ENCODE results near the gene GEMIN7. TPM values are rescaled to one million over a fixed set of nuclear protein-coding genes. Genes with fewer than 3 reads are reported as not detected.

GEMIN7 gene
- total RNA-seq, 1 experiment from 2014 or later = 34.0 TPM

DNA sequence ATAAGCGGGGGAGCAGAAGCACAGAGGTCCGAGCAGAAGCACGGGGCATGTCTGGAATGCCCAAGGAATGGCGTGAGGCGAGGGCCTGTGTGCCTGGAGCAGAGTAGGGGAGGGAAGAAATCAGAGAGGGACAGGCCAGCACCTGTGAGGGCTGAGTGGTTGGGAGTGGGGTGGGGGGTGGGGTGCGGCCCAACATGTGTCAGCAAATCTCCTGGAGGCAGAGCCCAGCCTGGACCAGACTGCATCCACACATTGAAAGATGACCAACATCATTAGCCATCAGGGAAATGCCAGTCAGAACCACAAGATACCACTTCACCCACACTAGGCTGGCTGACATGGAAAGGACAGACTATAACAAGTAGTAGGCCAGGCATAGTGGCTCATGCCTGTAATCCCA, 29.0 kb upstream of the GEMIN7 start:
- Histone ChIP-seq H3K4me3 (ENCODE audit: low read depth, low read length, poor library complexity, severe bottlenecking) (no peak overlapping the region), H3K27me3 (replicated peaks; ENCODE audit: insufficient read depth, low read depth, low read length, poor library complexity) (no peaks in the 10 kb centered on the region), H3K36me3 (ENCODE audit: insufficient read depth, low read length, poor library complexity, severe bottlenecking) (peaks cover 30% of the 10 kb centered on the region), H3K4me1 (ENCODE audit: insufficient read depth, low read length, poor library complexity, severe bottlenecking) (no peaks in the 10 kb centered on the region), H3K9me3 (ENCODE audit: low read depth, low read length, poor library complexity, severe bottlenecking) (no peaks in the 10 kb centered on the region), H3K27ac (ENCODE audit: low read depth, low read length, poor library complexity, severe bottlenecking) (no peak overlapping the region)
- DNase-seq (ENCODE audit: low spot score) = no peak
- CTCF ChIA-PET = no interaction called here
- POLR2A ChIA-PET (ENCODE audit: low non-redundant PET) = no interaction called here
- intact Hi-C loops (cut with micrococcal nuclease; ENCODE audit: unreplicated experiment) = no loop called here
- BruUV-seq (replicated peaks) = no TSS peak
- TF ChIP-seq, protein P1, sequence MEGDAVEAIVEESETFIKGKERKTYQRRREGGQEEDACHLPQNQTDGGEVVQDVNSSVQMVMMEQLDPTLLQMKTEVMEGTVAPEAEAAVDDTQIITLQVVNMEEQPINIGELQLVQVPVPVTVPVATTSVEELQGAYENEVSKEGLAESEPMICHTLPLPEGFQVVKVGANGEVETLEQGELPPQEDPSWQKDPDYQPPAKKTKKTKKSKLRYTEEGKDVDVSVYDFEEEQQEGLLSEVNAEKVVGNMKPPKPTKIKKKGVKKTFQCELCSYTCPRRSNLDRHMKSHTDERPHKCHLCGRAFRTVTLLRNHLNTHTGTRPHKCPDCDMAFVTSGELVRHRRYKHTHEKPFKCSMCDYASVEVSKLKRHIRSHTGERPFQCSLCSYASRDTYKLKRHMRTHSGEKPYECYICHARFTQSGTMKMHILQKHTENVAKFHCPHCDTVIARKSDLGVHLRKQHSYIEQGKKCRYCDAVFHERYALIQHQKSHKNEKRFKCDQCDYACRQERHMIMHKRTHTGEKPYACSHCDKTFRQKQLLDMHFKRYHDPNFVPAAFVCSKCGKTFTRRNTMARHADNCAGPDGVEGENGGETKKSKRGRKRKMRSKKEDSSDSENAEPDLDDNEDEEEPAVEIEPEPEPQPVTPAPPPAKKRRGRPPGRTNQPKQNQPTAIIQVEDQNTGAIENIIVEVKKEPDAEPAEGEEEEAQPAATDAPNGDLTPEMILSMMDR (conservative IDR thresholded peaks at IDR 0.05; ENCODE audit: low read depth, low read length) = no peak
- no peak for TF ChIP-seq EZH2 (IDR thresholded peaks at IDR 0.05; ENCODE audit: borderline replicate concordance, low read depth, low read length, poor library complexity, severe bottlenecking)

DNA sequence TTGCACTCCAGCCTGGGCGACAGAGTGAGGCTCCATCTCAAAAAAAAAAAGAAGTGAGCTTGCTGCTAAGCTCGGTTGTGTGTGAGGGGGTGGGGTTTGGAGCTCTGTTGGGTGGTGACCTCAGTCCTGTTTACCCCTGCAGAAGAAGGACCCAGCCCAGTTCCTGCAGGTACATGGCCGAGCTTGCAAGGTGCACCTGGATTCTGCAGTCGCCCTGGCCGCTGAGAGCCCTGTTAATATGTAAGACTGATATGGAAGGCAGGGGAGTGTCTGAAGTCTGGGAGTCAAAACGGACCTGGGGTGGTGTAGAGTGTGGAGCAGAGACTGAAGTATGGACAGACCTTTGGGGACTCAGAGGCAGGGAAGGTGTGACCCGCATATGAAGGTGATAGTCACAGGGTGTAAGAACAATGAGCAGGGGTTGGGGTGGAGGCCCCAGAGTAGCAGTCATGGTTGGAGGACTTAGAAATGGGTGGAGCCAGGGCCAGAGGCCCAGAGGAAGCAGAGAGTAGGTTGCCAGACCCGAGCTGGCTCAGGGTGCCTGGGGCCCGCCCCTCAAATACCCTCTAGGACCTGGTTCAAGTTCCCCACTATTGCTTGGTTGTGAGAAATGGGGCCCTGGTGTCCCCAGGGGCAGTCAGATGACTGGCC, 27.0 kb upstream of the GEMIN7 start:
- Histone ChIP-seq H3K27ac (ENCODE audit: low read depth, low read length, poor library complexity, severe bottlenecking) (no peak overlapping the region), H3K4me1 (ENCODE audit: insufficient read depth, low read length, poor library complexity, severe bottlenecking) (no peaks in the 10 kb centered on the region), H3K9me3 (ENCODE audit: low read depth, low read length, poor library complexity, severe bottlenecking) (no peaks in the 10 kb centered on the region), H3K4me3 (ENCODE audit: low read depth, low read length, poor library complexity, severe bottlenecking) (no peak overlapping the region), H3K27me3 (replicated peaks; ENCODE audit: insufficient read depth, low read depth, low read length, poor library complexity) (no peaks in the 10 kb centered on the region), H3K36me3 (ENCODE audit: insufficient read depth, low read length, poor library complexity, severe bottlenecking) (peaks cover 33% of the 10 kb centered on the region)
- no TSS peak for BruUV-seq (replicated peaks)
- CTCF ChIA-PET = interaction anchor here (1.4 kb wide), 1 partner anchor 8 kb away, joined by 3 read pairs; no protein-coding TSS in a partner anchor
- TF ChIP-seq EZH2 (IDR thresholded peaks at IDR 0.05; ENCODE audit: borderline replicate concordance, low read depth, low read length, poor library complexity, severe bottlenecking) = no peak
- TF ChIP-seq, protein P1 (conservative IDR thresholded peaks at IDR 0.05; ENCODE audit: low read depth, low read length) = no peak
- intact Hi-C loops (cut with micrococcal nuclease; ENCODE audit: unreplicated experiment) = no loop called here
- DNase-seq (ENCODE audit: low spot score) = no peak
- POLR2A ChIA-PET (ENCODE audit: low non-redundant PET) = no interaction called here

DNA sequence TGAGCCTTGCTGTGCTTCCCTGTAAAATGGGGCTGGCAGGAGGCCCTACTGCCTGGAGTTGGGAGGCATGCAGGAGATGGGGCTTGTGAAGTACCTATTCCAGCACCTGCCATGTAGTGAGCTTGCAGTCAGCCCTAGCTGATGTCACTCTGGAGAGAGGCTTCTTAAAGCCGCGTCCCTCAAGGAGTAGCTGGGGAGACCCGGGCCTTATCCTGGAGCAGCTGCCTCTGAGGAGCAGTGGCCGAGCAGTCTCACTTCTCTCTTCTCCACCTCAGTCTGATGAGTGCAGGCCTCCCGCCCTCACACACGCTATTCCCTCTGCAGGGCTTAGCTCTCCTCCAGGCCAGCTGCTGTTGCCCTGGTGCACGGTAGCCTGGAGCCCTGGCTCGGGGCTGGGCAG, 22.2 kb upstream of the GEMIN7 start:
- H3K27ac ChIP-seq (ENCODE audit: low read depth, low read length, poor library complexity, severe bottlenecking) = no peak overlapping the region
- peaks cover 70% of the 10 kb centered on the region for H3K36me3 ChIP-seq (ENCODE audit: insufficient read depth, low read length, poor library complexity, severe bottlenecking)
- DNase-seq (ENCODE audit: low spot score) = no peak
- intact Hi-C loops (cut with micrococcal nuclease; ENCODE audit: unreplicated experiment) = no loop called here
- no peaks in the 10 kb centered on the region for H3K9me3 ChIP-seq (ENCODE audit: low read depth, low read length, poor library complexity, severe bottlenecking)
- BruUV-seq (replicated peaks) = no TSS peak
- no peak overlapping the region for H3K4me3 ChIP-seq (ENCODE audit: low read depth, low read length, poor library complexity, severe bottlenecking)
- CTCF ChIA-PET = no interaction called here
- TF ChIP-seq, protein P1 (conservative IDR thresholded peaks at IDR 0.05; ENCODE audit: low read depth, low read length) = no peak
- TF ChIP-seq EZH2 (IDR thresholded peaks at IDR 0.05; ENCODE audit: borderline replicate concordance, low read depth, low read length, poor library complexity, severe bottlenecking) = no peak
- no peaks in the 10 kb centered on the region for H3K4me1 ChIP-seq (ENCODE audit: insufficient read depth, low read length, poor library complexity, severe bottlenecking)
- H3K27me3 ChIP-seq (replicated peaks; ENCODE audit: insufficient read depth, low read depth, low read length, poor library complexity) = no peaks in the 10 kb centered on the region
- POLR2A ChIA-PET (ENCODE audit: low non-redundant PET) = no interaction called here

Measured in A673 (cell line).